ENCODE data around the gene OSBP. TPM values are rescaled to one million over a fixed set of nuclear protein-coding genes. Genes with fewer than 3 reads are reported as not detected.

OSBP gene
- total and polyA plus RNA-seq, 9 of the 15 experiments (the other 6 are each of a cell fraction or from before 2014, with no cell fraction given) = 11.7 to 49.0 (median 28.7) TPM

- no peak for TF ChIP-seq ZBTB34 (CRISPR knock-in tag; IDR thresholded peaks at IDR 0.05)
- no peak for TF ChIP-seq ZNF449 (CRISPR knock-in tag; IDR thresholded peaks at IDR 0.05)
- no peak for TF ChIP-seq IFI16 (CRISPR knock-in tag; IDR thresholded peaks at IDR 0.05)
- no peak; the same call in 1 of the 2 replicates for TF ChIP-seq ZNF589 (CRISPR knock-in tag; IDR thresholded peaks at IDR 0.05; ENCODE audit: low read depth)
- TF ChIP-seq TEAD4 (IDR thresholded peaks at IDR 0.05; ENCODE audit: low read length) = peak; percentile 54; the same call in 1 of the 2 replicates
- TF ChIP-seq TEAD4 (CRISPR knock-in tag; IDR thresholded peaks at IDR 0.05; ENCODE audit: borderline replicate concordance) = no peak
- TF ChIP-seq CC2D1A (IDR thresholded peaks at IDR 0.05) = no peak
- no peak for TF ChIP-seq ZNF77 (CRISPR knock-in tag; IDR thresholded peaks at IDR 0.05)
- TF ChIP-seq EHMT2 (IDR thresholded peaks at IDR 0.05) = no peak
- 0 out of 2 replicates have a peak, but pooled peaks have one; percentile 43 for TF ChIP-seq NCOA6 (IDR thresholded peaks at IDR 0.05)
- peak; percentile 33; the same call in 1 of the 2 replicates for TF ChIP-seq SIN3B (IDR thresholded peaks at IDR 0.05; ENCODE audit: low read depth)
- 0 out of 2 replicates have a peak, but pooled peaks have one; percentile 17 for TF ChIP-seq NCOR1 (IDR thresholded peaks at IDR 0.05)
- TF ChIP-seq RFX5 (IDR thresholded peaks at IDR 0.05; ENCODE audit: low read depth, low read length) = peak; percentile 38; the same call in 1 of the 2 replicates
- no peak for TF ChIP-seq ZNF12 (CRISPR knock-in tag; IDR thresholded peaks at IDR 0.05)
- TF ChIP-seq ESRRB (CRISPR knock-in tag; IDR thresholded peaks at IDR 0.05; ENCODE audit: borderline replicate concordance) = no peak
- 0 out of 2 replicates have a peak, but pooled peaks have one; percentile 29 for TF ChIP-seq ARID1B (IDR thresholded peaks at IDR 0.05)
- no peak for TF ChIP-seq NR2F6 (CRISPR knock-in tag; IDR thresholded peaks at IDR 0.05)
- no peak for TF ChIP-seq GMEB1 (CRISPR knock-in tag; IDR thresholded peaks at IDR 0.05)
- no peak for TF ChIP-seq NFYB (IDR thresholded peaks at IDR 0.05; ENCODE audit: extremely low read depth, insufficient read length)
- no peak for TF ChIP-seq POLR3G (IDR thresholded peaks at IDR 0.05; ENCODE audit: extremely low read depth, insufficient read length, insufficient replicate concordance)
- peak; percentile 94 for TF ChIP-seq GTF3C2 (IDR thresholded peaks at IDR 0.05; ENCODE audit: borderline replicate concordance, extremely low read depth, insufficient read length)
- TF ChIP-seq CTBP1 (IDR thresholded peaks at IDR 0.05; ENCODE audit: borderline replicate concordance) = no peak
Observed at GRCh38 chr11:59551659-59552521, 63.7 kb downstream of the OSBP start (continued).

Measured in K562 (cell line).